Gastrocnemius medialis (tissue), 4 donors: ENCODE data around the gene ST8SIA6.

Experiments
- CTCF ChIP-seq, 5 experiments: fragments of 450-650 bp in 3 of 5; fragments of 200-600 bp in 2 of 5; sonication (generic) in 2 of 5; IDR thresholded peaks in 4 of 5; conservative IDR thresholded peaks in 1 of 5; 1 replicate in 4 of 5; 2 replicates in 1 of 5; pipeline ENCODE4 v1.5.1; 2016 to 2019; ENCODE audit warnings: antibody characterized with exemption in 5 of 5, mild to moderate bottlenecking in 3 of 5, moderate library complexity in 3 of 5
- POLR2A ChIP-seq, 2 donors: fragments of 450-650 bp; IDR thresholded peaks; one replicate each; pipeline ENCODE4 v1.6.1; 2017; ENCODE audit warnings: antibody characterized with exemption in 2 of 2, mild to moderate bottlenecking in 2 of 2, moderate library complexity in 2 of 2

- TF ChIP-seq CTCF (IDR thresholded peaks at IDR 0.05 in 4 of 5, conservative IDR thresholded peaks at IDR 0.05 in 1 of 5) (no peak), POLR2A (IDR thresholded peaks at IDR 0.05) (no peak)
Measured at GRCh38 chr10:17386616-17387075, 67.7 kb downstream of the ST8SIA6 start.
